Measurements from ENCODE around the gene LINGO4.

The LINGO4 gene, protein sequence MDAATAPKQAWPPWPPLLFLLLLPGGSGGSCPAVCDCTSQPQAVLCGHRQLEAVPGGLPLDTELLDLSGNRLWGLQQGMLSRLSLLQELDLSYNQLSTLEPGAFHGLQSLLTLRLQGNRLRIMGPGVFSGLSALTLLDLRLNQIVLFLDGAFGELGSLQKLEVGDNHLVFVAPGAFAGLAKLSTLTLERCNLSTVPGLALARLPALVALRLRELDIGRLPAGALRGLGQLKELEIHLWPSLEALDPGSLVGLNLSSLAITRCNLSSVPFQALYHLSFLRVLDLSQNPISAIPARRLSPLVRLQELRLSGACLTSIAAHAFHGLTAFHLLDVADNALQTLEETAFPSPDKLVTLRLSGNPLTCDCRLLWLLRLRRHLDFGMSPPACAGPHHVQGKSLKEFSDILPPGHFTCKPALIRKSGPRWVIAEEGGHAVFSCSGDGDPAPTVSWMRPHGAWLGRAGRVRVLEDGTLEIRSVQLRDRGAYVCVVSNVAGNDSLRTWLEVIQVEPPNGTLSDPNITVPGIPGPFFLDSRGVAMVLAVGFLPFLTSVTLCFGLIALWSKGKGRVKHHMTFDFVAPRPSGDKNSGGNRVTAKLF

DNA sequence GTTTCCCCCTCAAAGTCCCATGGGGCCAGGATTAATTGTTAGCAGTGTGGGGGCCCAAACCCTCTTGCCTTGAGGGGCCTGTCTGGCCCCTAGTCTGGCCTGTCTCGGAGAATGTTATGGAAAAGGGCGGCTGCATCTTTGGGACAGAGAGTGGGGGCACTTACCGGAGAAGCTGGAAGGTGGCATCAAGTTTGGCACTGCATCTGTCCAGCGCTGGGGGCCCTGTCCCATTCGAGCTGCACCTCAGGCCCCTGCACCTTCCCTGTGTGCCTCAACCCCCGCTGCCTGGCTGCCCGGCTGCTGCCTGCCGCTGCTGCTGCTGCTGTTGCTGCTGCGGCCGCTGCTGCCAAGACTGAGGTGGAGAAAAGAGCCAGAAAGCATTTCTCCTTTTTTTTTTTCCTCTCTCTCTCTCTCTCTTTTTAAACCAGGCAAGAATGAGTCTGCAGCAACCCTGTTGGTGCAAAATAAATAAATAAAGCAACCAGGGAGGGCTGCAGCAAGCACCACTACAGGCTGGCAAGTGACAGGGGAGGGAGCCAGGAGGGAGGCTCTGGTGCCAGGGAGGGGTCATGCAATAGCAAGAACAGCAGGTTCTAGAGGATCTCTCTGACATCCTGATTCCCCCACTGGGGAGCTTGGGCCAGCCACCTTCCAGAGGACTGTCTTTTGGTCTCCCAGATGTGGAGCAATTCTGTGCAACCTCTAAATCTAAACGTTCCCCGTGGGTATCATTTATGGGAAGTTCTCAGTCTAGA is at the start of gene LINGO4:
TSS of gene LINGO4 (minus strand) at position 354 of the 755 bp plus-strand sequence. CDS start 2,715 bp downstream, outside the sequence.
- Mint-ChIP-seq H3K27ac (no peak within 1 kb of the TSS), H3K4me1 (peaks cover 19 to 25% of the 10 kb centered on the region in 2 donors), H3K9me3 (no peaks in the 10 kb centered on the region), H3K36me3 (no peaks in the 10 kb centered on the region), H3K27me3 (peaks cover 6 to 7% of the 10 kb centered on the region in 2 donors), H3K4me3 (no peak within 1 kb of the TSS)
- no peak for DNase-seq
- ATAC-seq (replicated peaks) = no peak

DNA sequence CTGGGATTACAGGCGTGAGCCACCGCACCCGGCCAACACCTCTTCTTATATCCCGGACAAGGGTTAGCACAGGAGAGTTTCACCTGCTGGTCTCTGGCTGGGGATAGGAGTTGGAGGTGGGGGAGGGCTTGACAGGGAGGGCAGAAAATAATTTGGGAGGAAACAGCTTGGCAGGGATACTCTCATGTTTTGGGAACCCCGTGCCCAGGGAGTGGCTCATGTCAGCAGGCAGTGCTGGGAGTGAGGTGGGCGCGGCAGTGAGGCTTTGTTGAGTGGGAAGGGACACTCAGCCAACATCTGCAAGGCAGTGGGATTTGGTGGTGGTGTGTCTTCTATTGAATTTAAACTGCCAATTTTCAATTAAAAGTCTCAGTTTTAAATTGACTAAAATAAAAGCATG is 49.4 kb upstream of the LINGO4 start:
- Mint-ChIP-seq H3K36me3 (peaks cover 6 to 16% of the 10 kb centered on the region in 2 donors), H3K9me3 (no peaks in the 10 kb centered on the region), H3K4me1 (peaks cover 15 to 24% of the 10 kb centered on the region in 2 donors), H3K27me3 (peaks cover 19 to 30% of the 10 kb centered on the region in 2 donors), H3K27ac (no peak overlapping the region), H3K4me3 (no peak overlapping the region)
- ATAC-seq (replicated peaks) (no peak), DNase-seq (no peak)

- Mint-ChIP-seq H3K4me3 (no peak within 1 kb of the TSS), H3K9me3 (no peaks in the 10 kb centered on the region), H3K36me3 (peaks cover 9 to 20% of the 10 kb centered on the region in 2 donors), H3K4me1 (peaks cover 10 to 12% of the 10 kb centered on the region in 2 donors), H3K27me3 (peaks cover 24 to 35% of the 10 kb centered on the region in 2 donors), H3K27ac (no peak within 1 kb of the TSS)
- ATAC-seq (replicated peaks) (no peak), DNase-seq (no peak)
Measured at GRCh38 chr1:151853411-151853943, 48.3 kb upstream of the LINGO4 start, which contains the start of gene THEM5. Gene THEM5, minus strand, starts transcription at chr1:151853712. Its CDS starts 147 bp downstream, at chr1:151853565.

- no peak for DNase-seq
- Mint-ChIP-seq H3K27ac (no peak overlapping the region), H3K9me3 (no peaks in the 10 kb centered on the region), H3K4me1 (peaks cover 5 to 6% of the 10 kb centered on the region in 2 donors), H3K27me3 (peaks cover 24 to 41% of the 10 kb centered on the region in 2 donors), H3K4me3 (no peak overlapping the region), H3K36me3 (peaks cover 9 to 20% of the 10 kb centered on the region in 2 donors)
- ATAC-seq (replicated peaks) = no peak
Measured at GRCh38 chr1:151852733-151853132, 47.5 kb upstream of the LINGO4 start.

DNA sequence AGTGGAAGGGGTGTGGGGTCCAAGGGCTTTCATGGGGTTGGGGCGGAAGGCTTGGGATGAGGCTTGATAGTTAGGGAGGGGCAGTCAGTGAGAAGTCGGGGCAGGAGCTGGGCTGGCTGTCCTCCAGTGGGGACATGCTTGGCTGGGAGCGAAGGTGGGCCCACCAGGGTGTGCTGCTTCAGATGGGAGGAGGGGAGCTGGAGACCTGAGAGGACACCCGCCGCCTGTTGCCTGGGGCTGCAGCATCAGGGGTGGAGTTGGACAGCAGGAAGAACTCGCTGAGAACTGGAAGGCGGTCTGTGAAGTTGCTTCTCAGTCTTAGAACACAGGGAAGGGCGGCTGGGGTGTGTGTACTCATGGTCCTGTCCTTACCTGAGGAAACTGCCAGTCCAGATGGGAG is 46.7 kb upstream of the LINGO4 start:
- Mint-ChIP-seq H3K27ac (no peak overlapping the region), H3K36me3 (peaks cover 9 to 21% of the 10 kb centered on the region in 2 donors), H3K9me3 (no peaks in the 10 kb centered on the region), H3K4me3 (no peak overlapping the region), H3K27me3 (peaks cover 24 to 44% of the 10 kb centered on the region in 2 donors), H3K4me1 (peaks cover 4 to 7% of the 10 kb centered on the region in 2 donors)
- DNase-seq = no peak
- no peak for ATAC-seq (replicated peaks)

DNA sequence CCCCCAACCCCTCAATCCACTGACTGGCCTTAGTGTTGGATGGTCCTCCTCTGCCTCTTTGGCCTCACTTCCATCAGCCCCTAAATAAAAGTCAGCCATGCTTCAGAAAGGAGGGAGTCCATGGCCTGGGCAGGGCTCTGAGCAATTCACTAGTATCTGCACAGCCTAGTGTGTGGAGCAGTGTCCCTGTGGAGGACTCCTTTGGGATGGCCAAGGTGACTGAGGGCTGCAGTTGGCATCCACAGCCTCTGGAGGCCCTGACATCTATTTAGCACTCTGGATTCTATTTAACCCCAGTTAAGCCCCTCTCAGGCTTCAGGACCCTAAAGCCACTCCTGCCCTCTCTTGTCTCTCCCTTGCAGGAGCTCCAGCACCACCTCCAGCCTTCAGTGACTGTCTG is 44.7 kb upstream of the LINGO4 start:
- Mint-ChIP-seq H3K4me1 (peaks cover 14% of the 10 kb centered on the region in 2 donors), H3K27me3 (peaks cover 32 to 55% of the 10 kb centered on the region in 2 donors), H3K4me3 (no peak overlapping the region), H3K27ac (peak overlapping the region; percentile 56), H3K9me3 (no peaks in the 10 kb centered on the region), H3K36me3 (peaks cover 10 to 33% of the 10 kb centered on the region in 2 donors)
- ATAC-seq (replicated peaks) (no peak), DNase-seq (no peak)

- ATAC-seq (replicated peaks) (no peak), DNase-seq (no peak)
- H3K4me1 Mint-ChIP-seq = peaks cover 14 to 21% of the 10 kb centered on the region in 2 donors
- no peak overlapping the region for H3K4me3 Mint-ChIP-seq
- H3K27ac Mint-ChIP-seq = no peak overlapping the region
- peaks cover 15 to 40% of the 10 kb centered on the region in 2 donors for H3K36me3 Mint-ChIP-seq
- no peaks in the 10 kb centered on the region for H3K9me3 Mint-ChIP-seq
- H3K27me3 Mint-ChIP-seq = peaks cover 32 to 55% of the 10 kb centered on the region in 2 donors
Measured at GRCh38 chr1:151849126-151849525, 43.9 kb upstream of the LINGO4 start.

- Mint-ChIP-seq H3K36me3 (peaks cover 15 to 40% of the 10 kb centered on the region in 2 donors), H3K27me3 (peaks cover 32 to 49% of the 10 kb centered on the region in 2 donors), H3K4me3 (no peak overlapping the region), H3K27ac (no peak overlapping the region), H3K9me3 (no peaks in the 10 kb centered on the region), H3K4me1 (peaks cover 18 to 29% of the 10 kb centered on the region in 2 donors)
- ATAC-seq (replicated peaks) (no peak), DNase-seq (no peak)
Measured at GRCh38 chr1:151847867-151848596, 42.8 kb upstream of the LINGO4 start.

- peaks cover 30 to 42% of the 10 kb centered on the region in 2 donors for H3K27me3 Mint-ChIP-seq
- ATAC-seq (replicated peaks) (no peak), DNase-seq (no peak)
- no peak overlapping the region for H3K4me3 Mint-ChIP-seq
- peaks cover 15 to 41% of the 10 kb centered on the region in 2 donors for H3K36me3 Mint-ChIP-seq
- H3K9me3 Mint-ChIP-seq = no peaks in the 10 kb centered on the region
- no peak overlapping the region for H3K27ac Mint-ChIP-seq
- peaks cover 18 to 29% of the 10 kb centered on the region in 2 donors for H3K4me1 Mint-ChIP-seq
Measured at GRCh38 chr1:151846686-151847237, 41.5 kb upstream of the LINGO4 start.

- peaks cover 18 to 29% of the 10 kb centered on the region in 2 donors for H3K4me1 Mint-ChIP-seq
- H3K27me3 Mint-ChIP-seq = peaks cover 25 to 38% of the 10 kb centered on the region in 2 donors
- H3K36me3 Mint-ChIP-seq = peaks cover 15 to 39% of the 10 kb centered on the region in 2 donors
- H3K4me3 Mint-ChIP-seq = no peak overlapping the region
- peak; percentile 54 to 64 for ATAC-seq (replicated peaks)
- peak overlapping the region; percentile 72 for H3K27ac Mint-ChIP-seq
- H3K9me3 Mint-ChIP-seq = no peaks in the 10 kb centered on the region
- DNase-seq = no peak
Measured at GRCh38 chr1:151846062-151846568, 40.9 kb upstream of the LINGO4 start.

- Mint-ChIP-seq H3K9me3 (no peaks in the 10 kb centered on the region), H3K4me1 (peaks cover 23 to 45% of the 10 kb centered on the region in 2 donors)
- peak; percentile 35 to 56 for ATAC-seq (replicated peaks)
Measured at GRCh38 chr1:151843398-151843797, 38.2 kb upstream of the LINGO4 start.

DNA sequence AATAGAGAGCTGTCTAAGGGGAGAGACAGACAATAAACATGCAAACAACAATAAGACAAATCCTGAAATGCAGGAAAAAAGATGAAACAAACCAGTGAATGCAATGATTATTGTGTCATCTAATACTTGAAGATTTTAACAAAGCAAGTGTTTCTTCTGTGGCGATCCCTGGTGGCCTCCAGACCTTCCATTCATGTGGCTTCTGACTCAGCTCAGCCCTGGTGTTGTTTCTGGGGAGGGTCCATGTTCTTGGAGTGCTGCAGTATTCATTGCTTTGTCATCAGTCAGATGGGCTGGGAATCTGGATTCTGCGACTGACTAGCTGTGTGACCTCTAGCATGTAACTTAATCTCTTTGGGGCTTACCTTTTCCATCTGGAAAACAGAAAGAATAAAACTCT is 35.9 kb upstream of the LINGO4 start:
- H3K4me3 Mint-ChIP-seq = no peak overlapping the region
- DNase-seq (no peak), ATAC-seq (replicated peaks) (no peak)
- H3K27ac Mint-ChIP-seq = no peak overlapping the region
- H3K27me3 Mint-ChIP-seq = peaks cover 7 to 28% of the 10 kb centered on the region in 2 donors
- peaks cover 7 to 14% of the 10 kb centered on the region in 2 donors for H3K36me3 Mint-ChIP-seq
- no peaks in the 10 kb centered on the region for H3K9me3 Mint-ChIP-seq
- H3K4me1 Mint-ChIP-seq = peaks cover 29 to 55% of the 10 kb centered on the region in 2 donors

More at GRCh38 chr1:151843398-151843797, 38.2 kb upstream of the LINGO4 start:
- Mint-ChIP-seq H3K36me3 (peaks cover 12 to 23% of the 10 kb centered on the region in 2 donors), H3K4me3 (no peak overlapping the region), H3K27me3 (peaks cover 9 to 29% of the 10 kb centered on the region in 2 donors), H3K27ac (no peak overlapping the region)
- DNase-seq = no peak

GRCh38 chr1:151840421-151840820 is 35.2 kb upstream of the LINGO4 start:
- Mint-ChIP-seq H3K27me3 (peaks cover 8 to 31% of the 10 kb centered on the region in 2 donors), H3K36me3 (peaks cover 7 to 11% of the 10 kb centered on the region in 2 donors), H3K4me3 (peak overlapping the region; percentile 84 to 87), H3K27ac (no peak overlapping the region), H3K4me1 (peaks cover 27 to 51% of the 10 kb centered on the region in 2 donors), H3K9me3 (no peaks in the 10 kb centered on the region)
- ATAC-seq (replicated peaks) (no peak), DNase-seq (no peak)

Data from stimulated activated naive B cell treated with anti-CD40 and anti-IgM and Interleukin-4, amounts not matched to agents 10 μg/mL and 1 μg/mL and 100 μg/mL, for 72 hours (primary cell).